HG02642 (cell line): Measurements from ENCODE around the gene POFUT1.

Source experiments
- ATAC-seq: cut with Tn5 transposase; IDR thresholded peaks from one replicate; pipeline ENCODE4 v1.9.1; 2021; ENCODE audit warnings: mild to moderate bottlenecking; ENCODE audit not compliant: unreplicated experiment, poor library complexity

The POFUT1 gene

DNA sequence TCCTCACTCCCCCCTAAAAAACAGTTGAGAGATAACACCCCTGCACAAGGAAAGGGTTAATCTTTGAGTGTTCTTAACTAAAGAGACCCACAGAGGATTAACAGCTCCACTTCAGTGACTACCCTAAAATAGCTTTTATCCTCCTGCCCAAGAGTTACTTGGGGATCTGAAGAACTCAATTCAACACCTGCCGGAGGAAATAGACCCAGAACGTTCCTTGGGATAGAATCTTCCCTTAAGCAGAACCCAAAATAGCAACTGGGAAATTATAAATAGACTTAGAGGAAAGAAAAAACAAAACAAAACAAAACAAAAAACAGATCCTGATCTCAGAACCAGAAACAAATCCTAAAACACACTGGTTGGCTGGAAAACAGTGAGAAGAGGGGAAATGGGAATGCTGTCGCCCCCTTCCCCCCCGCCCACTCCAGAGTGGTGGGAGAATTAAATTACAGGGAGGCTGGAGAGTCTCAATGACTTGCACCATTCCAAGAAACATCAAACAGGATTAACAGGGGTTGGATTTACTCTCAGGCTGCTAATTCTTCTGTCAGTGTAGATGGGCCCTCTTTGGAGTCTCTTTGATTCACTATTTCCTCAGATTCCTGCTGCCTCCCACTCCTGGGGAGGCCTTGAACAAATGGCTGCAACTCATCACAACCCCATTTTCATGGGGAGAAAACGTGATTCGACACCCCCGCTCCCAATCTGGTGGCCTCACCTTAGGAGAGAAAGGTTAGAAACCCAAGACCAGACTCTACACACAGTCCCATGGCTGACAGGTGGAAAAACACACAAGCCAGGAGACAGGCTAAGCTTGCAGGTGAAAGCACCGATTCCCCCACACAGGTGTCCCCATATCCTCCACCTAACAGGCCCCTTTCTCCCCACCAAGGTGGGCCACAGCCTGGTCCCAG, 1.6 kb upstream of the POFUT1 start:
- ATAC-seq: no peak

DNA sequence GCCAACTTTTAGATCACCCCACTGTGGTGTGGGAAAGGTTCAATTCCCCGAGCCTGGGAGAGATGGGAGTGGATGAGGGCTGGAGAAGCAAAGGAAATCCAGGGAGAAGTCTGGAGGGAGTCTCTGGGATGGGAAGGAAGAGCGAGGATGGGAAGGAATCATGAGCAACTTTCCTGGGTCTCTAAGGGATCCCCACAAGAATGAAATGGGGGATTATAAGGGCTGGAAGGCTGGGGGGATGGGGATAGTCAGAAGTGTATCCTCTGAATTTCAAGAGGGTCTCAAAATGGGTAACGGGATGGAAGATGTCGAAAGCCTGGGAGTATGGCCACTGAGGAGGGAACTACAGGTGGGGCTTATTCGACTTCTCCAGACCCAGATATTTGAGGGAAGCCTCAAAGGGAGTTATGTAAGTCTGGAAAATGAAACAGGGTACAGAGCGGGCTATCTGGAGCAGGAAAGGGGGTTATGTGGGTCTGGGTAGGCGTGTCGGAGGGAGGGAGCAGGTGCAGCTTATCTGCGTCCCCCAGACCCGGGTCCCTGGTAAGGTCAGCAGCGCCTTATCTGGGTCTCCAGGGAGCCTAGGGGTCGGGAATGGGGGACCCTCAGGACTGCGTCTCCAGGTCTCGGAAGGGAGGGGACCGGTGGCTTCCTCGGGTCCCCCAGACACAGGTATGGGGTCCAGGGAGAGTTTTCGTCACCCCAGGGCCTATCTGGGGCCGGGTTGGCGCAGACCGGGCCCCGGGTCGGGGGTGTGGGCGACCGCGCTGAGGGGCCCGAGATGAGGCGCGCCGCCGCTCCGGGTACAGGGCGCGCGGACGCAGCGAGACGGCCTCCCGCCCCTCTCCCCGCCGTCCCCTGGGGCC, 687 bp upstream of the POFUT1 start:
- ATAC-seq: peak; percentile 19

DNA sequence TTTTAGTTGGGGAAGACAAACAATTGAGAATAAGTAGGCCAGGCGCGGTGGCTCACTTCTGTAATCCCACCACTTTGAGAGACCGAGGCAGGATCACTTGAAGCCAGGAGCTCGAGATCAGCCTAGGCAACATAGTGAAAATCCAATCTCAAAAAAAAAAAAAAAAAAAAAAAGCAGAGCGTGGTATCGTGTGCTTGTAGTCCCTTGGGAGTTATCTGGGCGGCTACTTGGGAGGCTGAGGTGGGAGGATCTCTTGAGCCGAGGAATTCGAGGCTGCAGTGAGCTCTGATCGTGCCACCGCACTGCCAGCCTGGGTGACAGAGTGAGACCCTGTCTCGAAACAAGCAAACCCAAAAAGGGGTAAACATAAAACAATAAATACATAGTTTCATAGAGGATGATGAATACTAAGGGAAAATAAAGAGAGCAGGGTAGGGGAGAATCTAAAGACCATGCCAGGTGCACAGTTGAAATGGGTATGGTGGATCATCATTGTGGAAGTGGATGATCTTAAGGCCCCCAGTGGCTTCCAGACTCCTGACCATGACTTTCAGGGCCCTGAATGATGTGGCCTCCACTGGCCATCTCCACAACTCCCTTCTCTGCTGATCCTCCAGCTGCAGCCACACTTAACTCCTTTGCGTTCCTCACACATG, 947 bp downstream of the POFUT1 start:
- ATAC-seq: no peak

DNA sequence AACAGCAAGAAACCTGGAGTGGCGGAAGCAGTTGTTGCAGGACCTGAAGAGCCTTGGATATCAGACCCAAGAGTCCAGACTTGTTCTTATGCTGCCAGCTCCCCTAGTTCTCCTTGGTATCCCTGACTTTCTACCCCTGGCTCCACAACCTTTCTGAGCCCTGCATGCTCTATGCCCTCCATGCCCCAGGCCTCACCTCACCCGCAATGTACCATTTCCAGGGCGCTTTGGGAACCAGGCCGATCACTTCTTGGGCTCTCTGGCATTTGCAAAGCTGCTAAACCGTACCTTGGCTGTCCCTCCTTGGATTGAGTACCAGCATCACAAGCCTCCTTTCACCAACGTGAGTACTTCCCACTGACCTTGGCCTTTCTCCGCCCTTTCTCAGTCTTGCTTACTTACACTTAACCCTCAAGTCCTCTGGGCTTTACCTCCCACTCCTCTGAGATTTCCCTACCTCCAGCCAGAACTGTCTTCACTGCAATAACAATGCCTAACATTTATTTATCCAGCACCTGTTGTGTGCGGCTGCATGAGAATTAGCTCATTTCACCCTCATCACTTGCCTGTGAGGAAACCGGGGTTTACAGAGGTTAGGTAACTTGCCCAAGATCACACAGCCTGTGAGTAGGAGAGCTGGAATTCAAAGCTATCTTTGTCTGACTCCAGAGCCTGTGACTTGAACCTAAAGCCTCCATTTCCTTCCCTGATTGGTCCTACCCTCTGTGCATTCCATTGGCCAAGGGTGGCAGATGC, 2.3 kb downstream of the POFUT1 start:
- ATAC-seq: no peak

DNA sequence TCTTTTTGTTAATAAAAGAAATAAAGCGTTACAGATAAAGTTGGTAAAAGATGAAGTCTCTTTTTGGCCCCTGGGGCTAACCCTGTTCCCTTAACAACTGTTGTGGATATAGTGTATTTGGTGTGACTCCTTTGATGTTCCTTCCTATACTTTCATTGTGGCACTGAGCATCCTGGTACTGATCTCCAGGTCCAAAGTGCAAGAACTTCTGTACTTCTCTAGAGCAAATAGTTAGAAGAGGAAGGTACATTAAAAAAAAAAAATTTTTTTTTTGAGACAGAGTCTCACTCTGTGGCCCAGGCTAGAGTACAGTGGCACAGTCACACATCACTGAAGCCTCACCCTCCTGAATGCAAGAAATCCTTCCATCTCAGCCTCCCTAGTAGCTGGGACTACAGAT, 6.2 kb downstream of the POFUT1 start:
- ATAC-seq: no peak

DNA sequence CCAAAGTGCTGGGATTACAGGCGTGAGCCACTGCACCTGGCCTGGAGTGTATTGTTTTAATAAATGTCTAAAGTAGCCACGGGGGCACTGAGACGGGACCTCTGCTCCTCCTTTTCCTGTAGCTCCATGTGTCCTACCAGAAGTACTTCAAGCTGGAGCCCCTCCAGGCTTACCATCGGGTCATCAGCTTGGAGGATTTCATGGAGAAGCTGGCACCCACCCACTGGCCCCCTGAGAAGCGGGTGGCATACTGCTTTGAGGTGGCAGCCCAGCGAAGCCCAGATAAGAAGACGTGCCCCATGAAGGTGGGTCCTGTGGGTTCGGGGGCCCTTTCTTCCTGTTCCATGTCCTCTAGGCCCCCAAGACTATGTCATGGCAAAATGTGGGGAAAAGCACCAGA, 7.5 kb downstream of the POFUT1 start:
- ATAC-seq: no peak

DNA sequence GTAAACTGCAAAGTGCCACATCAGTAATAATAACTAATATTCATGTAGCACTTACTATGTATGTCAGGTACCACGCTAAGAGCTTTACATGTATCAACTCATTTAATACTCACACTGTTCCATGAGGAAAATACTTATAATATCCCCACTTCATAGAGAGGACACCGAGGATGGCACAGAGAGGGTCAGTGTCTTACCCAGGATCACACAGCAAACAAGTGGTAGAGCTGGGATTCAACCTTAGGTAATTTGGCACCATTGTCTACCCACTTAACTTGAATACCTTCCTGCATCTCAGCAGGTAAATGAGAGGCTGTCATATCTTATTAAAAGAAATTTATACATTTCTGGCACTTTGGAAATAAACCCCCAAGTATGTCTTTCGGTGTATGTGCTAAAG, 8.0 kb downstream of the POFUT1 start:
- no peak for ATAC-seq

DNA sequence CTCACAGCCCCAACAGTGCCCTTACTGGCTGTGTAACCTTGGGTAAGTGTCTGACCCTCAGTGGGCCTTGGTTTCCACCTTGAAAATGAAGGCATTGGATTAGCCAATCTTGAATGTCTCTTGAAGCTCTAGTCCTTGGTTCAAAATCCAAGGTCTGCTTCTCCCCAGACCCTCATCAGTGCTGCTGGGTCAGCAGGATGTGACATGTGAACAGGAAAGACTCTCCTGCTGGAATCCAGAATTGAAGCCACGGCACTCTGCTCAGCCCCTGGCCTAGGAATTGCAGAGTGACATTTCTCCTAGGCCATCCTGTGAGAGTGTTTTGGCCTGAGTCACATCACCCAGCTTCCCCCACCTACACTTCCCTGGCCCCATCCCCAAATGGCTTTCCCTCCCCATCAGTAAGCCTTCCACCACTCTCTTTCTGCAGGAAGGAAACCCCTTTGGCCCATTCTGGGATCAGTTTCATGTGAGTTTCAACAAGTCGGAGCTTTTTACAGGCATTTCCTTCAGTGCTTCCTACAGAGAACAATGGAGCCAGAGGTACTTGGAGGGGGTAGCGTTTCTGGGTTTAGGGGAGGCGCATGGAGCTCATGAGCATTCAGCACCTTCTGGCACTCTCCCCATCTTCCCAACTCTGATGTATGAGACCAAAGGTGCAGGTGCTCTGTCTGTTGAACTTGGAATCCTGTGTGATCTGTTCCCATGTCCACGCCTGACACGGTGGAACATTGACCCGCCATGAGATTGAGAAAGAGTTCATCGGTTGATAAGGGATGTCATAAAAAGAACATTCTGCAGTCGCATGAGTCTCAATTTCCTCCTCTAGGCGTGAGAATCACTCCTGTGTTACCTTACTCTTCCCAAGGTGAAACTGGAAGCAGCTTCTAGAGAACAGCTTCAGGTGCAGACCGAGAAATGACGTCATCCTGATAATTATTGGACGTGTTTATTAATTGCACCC, 8.8 kb downstream of the POFUT1 start:
- no peak for ATAC-seq

DNA sequence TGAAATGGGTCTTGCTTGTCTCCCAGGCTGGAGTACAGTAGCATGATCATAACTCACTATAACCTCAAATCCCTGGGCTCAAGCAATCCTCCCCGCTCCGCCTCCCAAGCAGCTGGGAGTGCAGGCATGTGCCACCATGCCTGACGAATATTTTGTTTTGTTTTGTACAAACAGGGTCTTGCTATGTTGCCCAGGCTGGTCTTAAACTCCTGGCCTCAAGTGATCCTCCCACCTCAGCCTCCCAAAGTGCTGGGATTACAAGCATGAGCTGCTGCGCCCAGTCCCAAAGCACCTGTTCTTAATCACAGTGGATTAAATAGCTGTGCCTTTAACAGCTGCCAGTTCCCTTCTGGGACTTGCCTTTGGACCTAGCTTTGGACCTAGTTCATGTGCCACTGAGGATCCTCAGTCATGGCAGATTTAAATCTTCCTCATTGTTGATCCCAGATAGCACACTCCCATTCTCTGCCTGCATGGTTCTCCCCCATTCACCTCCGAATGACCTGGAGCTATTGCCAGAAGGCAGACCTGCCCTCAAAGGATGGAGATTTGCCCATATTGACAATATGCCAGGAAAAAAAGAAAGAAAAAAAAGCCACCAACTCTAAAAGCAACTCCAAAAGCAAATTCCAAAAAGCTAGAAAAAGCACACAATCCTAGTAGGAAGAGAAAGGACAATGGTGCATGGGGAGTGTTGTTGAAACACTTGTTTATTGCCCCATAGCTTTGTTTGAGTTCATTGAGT, 10.6 kb downstream of the POFUT1 start:
- no peak for ATAC-seq

DNA sequence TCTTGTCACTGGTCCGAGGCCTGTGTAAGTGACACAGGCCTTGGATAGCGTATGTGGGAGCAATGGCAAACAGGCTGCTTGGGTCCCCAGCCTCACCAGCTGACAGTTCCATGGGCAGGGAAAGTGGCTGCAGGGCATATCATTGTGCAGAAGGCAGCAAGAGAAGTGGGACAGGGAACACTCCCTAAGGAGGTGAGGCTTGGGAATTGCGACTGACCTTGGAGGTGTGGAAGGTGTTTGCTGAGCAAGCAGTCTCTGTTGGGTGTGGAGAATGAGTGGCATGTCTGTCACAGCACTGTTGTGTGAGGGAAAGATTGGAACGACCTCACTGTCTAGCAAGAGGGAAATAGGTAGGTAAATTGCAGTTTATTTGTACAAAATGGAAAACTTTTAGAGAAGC, 16.8 kb downstream of the POFUT1 start:
- ATAC-seq: no peak

DNA sequence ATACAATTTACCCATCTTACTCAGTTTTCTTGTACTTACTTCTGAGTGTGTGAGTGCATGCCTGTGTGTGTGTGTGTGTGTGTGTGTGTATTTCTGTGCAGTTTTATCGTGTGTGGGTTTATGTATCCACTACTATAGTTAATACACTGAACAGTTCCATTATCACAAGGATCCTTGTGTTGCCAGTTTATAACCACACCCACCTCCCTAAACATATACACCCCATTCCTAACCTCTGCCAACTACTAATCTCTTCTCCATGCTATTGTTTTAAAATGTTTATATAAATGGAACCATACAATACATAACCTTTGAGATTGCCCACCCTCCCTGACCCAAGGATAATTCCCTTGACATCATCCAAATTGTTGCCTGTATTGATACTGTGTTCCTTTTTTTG, 18.7 kb downstream of the POFUT1 start:
- ATAC-seq: no peak

DNA sequence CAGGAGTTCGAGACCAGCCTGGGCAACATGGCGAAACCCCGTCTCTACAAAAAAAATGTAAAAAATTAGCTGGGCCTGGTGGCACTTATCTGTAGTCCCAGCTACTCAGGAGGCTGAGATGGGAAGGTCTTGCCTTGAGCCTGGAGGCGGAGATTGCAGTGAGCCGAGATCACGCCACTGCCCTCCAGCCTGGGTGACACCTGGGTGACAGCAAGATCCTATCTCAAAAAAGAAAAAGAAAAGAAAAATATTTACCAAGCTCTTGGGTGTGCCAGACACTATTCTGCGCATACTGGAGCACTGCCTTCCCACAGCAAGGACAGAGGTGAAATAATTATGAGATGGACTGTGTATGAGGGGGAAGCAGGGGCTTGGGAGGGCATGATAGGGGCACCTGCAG, 19.6 kb downstream of the POFUT1 start:
- ATAC-seq: no peak

DNA sequence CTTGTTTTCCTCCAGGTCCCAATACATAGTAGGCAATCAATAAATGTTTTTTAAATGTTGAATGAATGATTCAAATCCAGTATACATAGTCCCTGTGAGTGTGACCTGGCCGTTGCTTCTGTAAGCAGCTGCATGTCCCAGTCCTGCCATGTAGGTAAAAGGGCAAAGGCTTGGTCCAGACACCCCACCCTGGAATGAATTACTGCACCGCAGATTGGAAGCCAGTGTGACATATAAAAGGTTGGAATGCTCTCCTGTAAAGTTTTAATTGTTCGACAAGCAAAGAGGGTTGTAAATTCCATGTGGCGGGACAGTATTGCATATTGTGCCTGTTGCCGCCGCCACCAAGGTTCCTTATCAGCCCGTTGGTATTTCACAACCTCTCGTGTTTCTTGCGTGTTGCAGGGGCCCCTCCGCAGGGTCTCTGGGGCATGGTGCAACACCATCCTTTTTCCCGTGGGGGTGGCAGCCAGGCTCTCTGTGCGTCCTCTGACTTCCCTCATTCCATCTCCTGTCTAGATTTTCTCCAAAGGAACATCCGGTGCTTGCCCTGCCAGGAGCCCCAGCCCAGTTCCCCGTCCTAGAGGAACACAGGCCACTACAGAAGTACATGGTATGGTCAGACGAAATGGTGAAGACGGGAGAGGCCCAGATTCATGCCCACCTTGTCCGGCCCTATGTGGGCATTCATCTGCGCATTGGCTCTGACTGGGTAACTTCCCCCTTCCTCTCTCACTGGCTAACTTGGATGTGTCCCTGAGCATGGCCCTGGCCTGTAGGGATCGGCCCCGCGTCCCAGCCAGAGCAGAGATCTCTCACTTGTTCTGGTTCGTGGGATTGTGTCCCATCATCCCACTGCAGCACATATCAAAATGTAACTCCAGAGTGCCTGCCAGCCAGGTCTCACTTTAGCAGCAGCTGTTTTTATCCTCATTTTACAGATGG, 20.3 kb downstream of the POFUT1 start:
- ATAC-seq: no peak

DNA sequence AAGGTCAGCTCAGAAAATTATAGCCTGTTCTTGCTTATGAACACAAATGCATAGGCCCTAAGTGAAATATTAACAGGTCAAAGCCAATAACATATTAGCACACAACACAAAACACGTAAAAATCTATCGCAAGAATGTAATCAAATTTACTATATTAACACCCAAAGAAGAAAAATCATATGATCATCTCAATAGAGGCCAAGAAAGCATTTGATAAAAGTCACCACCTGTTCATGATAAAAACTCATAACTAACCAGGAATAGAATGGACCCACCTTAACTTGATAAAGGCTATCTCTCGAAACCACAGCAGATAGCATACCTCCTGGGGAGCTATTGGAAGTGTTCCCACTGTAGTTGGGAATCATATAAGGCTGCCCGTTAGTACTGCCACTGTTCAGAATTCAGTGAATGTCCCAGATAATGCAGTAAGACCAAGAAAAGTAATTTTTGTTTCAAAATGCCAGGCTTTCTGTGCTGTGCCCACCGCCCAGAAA, 21.6 kb downstream of the POFUT1 start:
- ATAC-seq: no peak

DNA sequence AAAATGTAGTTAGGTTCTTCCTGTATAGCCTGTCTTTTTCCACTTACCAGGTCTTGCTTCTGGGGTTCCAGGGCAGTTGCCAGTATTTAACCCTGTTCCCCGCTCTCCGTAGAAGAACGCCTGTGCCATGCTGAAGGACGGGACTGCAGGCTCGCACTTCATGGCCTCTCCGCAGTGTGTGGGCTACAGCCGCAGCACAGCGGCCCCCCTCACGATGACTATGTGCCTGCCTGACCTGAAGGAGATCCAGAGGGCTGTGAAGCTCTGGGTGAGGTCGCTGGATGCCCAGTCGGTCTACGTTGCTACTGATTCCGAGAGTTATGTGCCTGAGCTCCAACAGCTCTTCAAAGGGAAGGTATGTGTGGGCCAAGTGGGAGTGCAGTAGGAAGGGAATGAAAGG, 23.0 kb downstream of the POFUT1 start:
- no peak for ATAC-seq

DNA sequence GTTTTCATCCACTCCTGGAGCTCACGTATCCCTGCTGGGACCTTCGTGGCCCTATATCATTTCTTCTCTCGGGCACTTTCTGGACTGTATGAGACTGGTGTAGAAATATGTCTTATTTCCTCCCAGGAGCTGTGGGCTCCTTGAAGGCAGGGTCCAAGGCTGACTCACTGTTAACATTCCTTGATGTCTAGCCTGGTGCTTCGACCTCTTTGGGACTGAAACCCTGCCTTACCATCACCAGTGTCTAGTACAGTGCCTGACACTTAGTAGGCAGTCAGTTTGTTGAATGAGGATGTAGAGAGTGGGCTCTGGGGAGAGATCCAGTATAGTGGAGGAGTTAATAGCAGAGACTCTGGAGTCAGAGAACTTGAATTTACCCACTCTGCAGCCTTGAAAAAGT, 23.6 kb downstream of the POFUT1 start:
- ATAC-seq: no peak

DNA sequence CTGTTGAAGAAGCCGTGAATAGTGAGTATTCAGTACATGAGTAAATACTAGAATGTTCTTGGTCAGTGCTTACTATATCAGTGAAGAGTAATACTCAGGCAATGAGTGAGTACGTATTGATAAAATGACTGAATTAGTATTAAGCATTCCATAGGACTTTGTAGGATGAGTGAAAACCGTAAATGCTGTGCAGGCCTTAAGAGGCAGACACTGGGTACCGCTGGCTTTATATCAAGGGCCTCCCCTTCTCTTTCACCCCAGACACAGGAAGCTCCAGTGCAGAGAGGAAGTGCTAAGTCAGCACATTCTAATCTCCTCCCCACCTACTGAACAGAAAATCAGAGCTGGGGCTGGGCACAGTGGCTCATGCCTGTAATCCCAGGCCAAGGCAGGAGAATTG, 24.2 kb downstream of the POFUT1 start:
- ATAC-seq: no peak
